Loucy (cell line): ENCODE measurements around the gene TRHDE.

Experiments
- H2AFZ ChIP-seq: fragments of 200-600 bp; sonication (generic); 2 replicates; pipeline ENCODE4 v1.6.0; 2016; ENCODE audit warnings: antibody characterized with exemption, mild to moderate bottlenecking, low read length, moderate library complexity
- H3F3A ChIP-seq: fragments of 200-600 bp; 2 replicates; pipeline ENCODE4 v1.6.0; 2016; ENCODE audit warnings: antibody characterized with exemption, low read depth, mild to moderate bottlenecking
- H3K27me3 ChIP-seq: fragments of 200-600 bp; sonication (generic); 2 replicates; pipeline ENCODE4 v1.6.1; 2014; ENCODE audit warnings: low read length, mild to moderate bottlenecking; ENCODE audit not compliant: insufficient read depth, poor library complexity, severe bottlenecking
- H3K36me3 ChIP-seq: fragments of 200-600 bp; sonication (generic); 2 replicates; pipeline ENCODE4 v1.6.1; 2016; ENCODE audit warnings: low read length; ENCODE audit not compliant: insufficient read depth
- H3K4me1 ChIP-seq: fragments of 200-600 bp; sonication (generic); 2 replicates; pipeline ENCODE4 v1.5.1; 2014; ENCODE audit warnings: low read length, mild to moderate bottlenecking; ENCODE audit not compliant: insufficient read depth, poor library complexity, severe bottlenecking
- H3K4me2 ChIP-seq: fragments of 200-600 bp; sonication (generic); 2 replicates; pipeline ENCODE4 v1.6.0; 2014; ENCODE audit warnings: antibody characterized with exemption, low read length, low read depth, mild to moderate bottlenecking; ENCODE audit not compliant: poor library complexity, severe bottlenecking
- H3K4me3 ChIP-seq: fragments of 200-600 bp; sonication (generic); 2 replicates; pipeline ENCODE4 v1.5.1; 2014; ENCODE audit warnings: low read length, mild to moderate bottlenecking, mixed read lengths; ENCODE audit not compliant: poor library complexity, severe bottlenecking
- H3K79me2 ChIP-seq: fragments of 200-600 bp; sonication (generic); 2 replicates; pipeline ENCODE4 v1.6.1; 2014; ENCODE audit warnings: low read length; ENCODE audit not compliant: insufficient read depth
- H3K9ac ChIP-seq: fragments of 200-600 bp; sonication (generic); 2 replicates; pipeline ENCODE4 v1.6.0; 2014; ENCODE audit warnings: mild to moderate bottlenecking, low read depth, low read length, moderate library complexity; ENCODE audit not compliant: poor library complexity, severe bottlenecking
- H3K9me2 ChIP-seq: fragments of 200-600 bp; sonication (generic); replicated peaks from 2 replicates; pipeline ENCODE4 v1.6.1; 2016; ENCODE audit warnings: low read depth, low read length, mixed read lengths
- H3K9me3 ChIP-seq: fragments of 200-600 bp; sonication (generic); 2 replicates; pipeline ENCODE4 v1.6.1; 2014; ENCODE audit warnings: mild to moderate bottlenecking, antibody characterized with exemption, low read length, low read depth; ENCODE audit not compliant: insufficient read depth
- H4K20me1 ChIP-seq: fragments of 200-600 bp; sonication (generic); 2 replicates; pipeline ENCODE4 v1.6.0; 2014; ENCODE audit warnings: antibody characterized with exemption, low read length, mild to moderate bottlenecking; ENCODE audit not compliant: insufficient read depth, poor library complexity, severe bottlenecking
- EZH2phosphoT487 ChIP-seq: fragments of 200-600 bp; IDR thresholded peaks from 2 replicates; pipeline ENCODE4 v1.6.1; 2018; ENCODE audit warnings: antibody characterized with exemption, mild to moderate bottlenecking, moderate library complexity, borderline replicate concordance
- TF ChIP-seq, protein P1 (sequence below): fragments of 200-600 bp; sonication (generic); conservative IDR thresholded peaks from 2 replicates; pipeline ENCODE4 v1.5.1; 2014; ENCODE audit warnings: mild to moderate bottlenecking, antibody characterized with exemption, low read length

The TRHDE gene

DNA sequence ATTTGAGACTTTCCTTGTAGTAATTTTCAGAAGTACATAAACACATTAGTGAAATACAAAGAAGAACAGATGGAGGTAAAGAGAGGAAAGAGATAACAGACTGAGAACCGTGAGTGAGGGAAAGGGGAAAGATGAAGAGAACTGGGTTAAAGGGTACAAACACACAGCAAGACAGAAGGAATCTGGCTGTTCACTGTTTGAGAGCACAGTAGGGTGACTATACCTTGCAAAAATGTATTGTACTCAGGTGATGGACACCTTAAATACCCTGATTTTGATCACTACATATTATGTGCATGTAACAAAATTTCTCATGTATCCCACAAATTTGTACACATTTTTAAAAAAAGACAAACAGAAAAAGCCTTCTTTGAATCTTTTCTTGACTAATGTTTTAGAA, 2.7 kb upstream of the TRHDE start:
- no peak overlapping the region for H3K4me2 ChIP-seq
- TF ChIP-seq EZH2phosphoT487 = no peak
- TF ChIP-seq, protein P1, sequence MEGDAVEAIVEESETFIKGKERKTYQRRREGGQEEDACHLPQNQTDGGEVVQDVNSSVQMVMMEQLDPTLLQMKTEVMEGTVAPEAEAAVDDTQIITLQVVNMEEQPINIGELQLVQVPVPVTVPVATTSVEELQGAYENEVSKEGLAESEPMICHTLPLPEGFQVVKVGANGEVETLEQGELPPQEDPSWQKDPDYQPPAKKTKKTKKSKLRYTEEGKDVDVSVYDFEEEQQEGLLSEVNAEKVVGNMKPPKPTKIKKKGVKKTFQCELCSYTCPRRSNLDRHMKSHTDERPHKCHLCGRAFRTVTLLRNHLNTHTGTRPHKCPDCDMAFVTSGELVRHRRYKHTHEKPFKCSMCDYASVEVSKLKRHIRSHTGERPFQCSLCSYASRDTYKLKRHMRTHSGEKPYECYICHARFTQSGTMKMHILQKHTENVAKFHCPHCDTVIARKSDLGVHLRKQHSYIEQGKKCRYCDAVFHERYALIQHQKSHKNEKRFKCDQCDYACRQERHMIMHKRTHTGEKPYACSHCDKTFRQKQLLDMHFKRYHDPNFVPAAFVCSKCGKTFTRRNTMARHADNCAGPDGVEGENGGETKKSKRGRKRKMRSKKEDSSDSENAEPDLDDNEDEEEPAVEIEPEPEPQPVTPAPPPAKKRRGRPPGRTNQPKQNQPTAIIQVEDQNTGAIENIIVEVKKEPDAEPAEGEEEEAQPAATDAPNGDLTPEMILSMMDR = no peak
- H3K9me3 ChIP-seq = no peaks in the 10 kb centered on the region
- no peak overlapping the region for H3K9ac ChIP-seq
- no peaks in the 10 kb centered on the region for H4K20me1 ChIP-seq
- no peak overlapping the region for H2AFZ ChIP-seq
- no peaks in the 10 kb centered on the region for H3K36me3 ChIP-seq
- no peaks in the 10 kb centered on the region for H3K9me2 ChIP-seq
- no peaks in the 10 kb centered on the region for H3K4me1 ChIP-seq
- no peaks in the 10 kb centered on the region for H3K27me3 ChIP-seq
- H3K79me2 ChIP-seq = no peaks in the 10 kb centered on the region
- no peaks in the 10 kb centered on the region for H3F3A ChIP-seq
- no peak overlapping the region for H3K4me3 ChIP-seq

DNA sequence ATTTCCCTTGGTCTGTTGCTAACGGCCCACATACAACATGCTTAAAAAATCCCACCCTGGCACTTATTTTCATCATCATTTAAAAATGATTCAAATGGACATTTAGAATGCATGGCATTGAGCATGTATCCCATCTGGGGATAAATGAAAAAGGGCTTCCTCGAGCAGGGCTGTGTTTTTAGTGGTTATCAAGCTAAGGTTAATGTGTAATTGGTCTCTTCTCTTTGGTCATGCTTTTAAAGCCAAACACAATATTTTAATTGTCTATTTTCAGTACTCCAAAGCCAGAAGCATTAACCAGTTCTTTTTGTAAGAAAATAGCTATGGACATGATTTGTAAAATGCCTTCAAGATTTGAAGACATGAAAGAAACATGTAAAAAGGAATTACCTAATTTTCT, 1.9 kb upstream of the TRHDE start:
- Histone ChIP-seq H3K36me3 (no peaks in the 10 kb centered on the region), H3K27me3 (no peaks in the 10 kb centered on the region), H3K79me2 (no peaks in the 10 kb centered on the region), H3K9me3 (no peaks in the 10 kb centered on the region), H4K20me1 (no peaks in the 10 kb centered on the region), H3K4me3 (no peak overlapping the region), H3K9ac (no peak overlapping the region), H2AFZ (no peak overlapping the region), H3F3A (no peaks in the 10 kb centered on the region), H3K9me2 (no peaks in the 10 kb centered on the region), H3K4me1 (no peaks in the 10 kb centered on the region), H3K4me2 (no peak overlapping the region)
- TF ChIP-seq EZH2phosphoT487 = no peak
- TF ChIP-seq, protein P1 = no peak

DNA sequence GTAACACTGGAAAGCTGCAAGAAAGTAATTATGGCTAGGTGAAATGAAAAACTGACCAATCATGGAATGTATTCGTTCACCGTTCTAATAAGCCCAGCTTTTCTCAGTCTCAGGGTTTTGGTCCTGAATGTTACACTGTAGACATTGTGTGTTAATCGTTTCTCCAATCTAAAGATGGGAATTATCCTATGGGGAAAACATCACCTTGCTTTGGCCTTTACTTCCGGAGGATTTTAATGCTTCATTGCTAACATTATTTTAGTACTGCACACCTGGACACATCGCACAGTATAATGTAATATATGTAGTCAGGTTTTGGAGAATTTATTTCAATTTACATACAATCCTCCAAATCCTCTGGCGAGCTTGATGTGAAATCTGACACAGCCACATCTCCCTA, 1.2 kb upstream of the TRHDE start:
- no peak overlapping the region for H3K4me2 ChIP-seq
- no peaks in the 10 kb centered on the region for H4K20me1 ChIP-seq
- no peak overlapping the region for H2AFZ ChIP-seq
- H3K4me1 ChIP-seq = no peaks in the 10 kb centered on the region
- H3K9ac ChIP-seq = no peak overlapping the region
- H3K4me3 ChIP-seq = no peak overlapping the region
- TF ChIP-seq EZH2phosphoT487 = no peak
- TF ChIP-seq, protein P1 = no peak
- H3K9me2 ChIP-seq = no peaks in the 10 kb centered on the region
- H3K27me3 ChIP-seq = no peaks in the 10 kb centered on the region
- H3K79me2 ChIP-seq = no peaks in the 10 kb centered on the region
- H3K36me3 ChIP-seq = no peaks in the 10 kb centered on the region
- no peaks in the 10 kb centered on the region for H3F3A ChIP-seq
- no peaks in the 10 kb centered on the region for H3K9me3 ChIP-seq
